Lower leg skin (tissue), 3 donors: ENCODE data around the gene TMPRSS3.

ENCODE experiments used
- CTCF ChIP-seq, 3 donors: fragments of 450-650 bp; IDR thresholded peaks; one replicate each; pipeline ENCODE4 v1.5.1; 2016; ENCODE audit warnings: antibody characterized with exemption in 3 of 3, mild to moderate bottlenecking in 3 of 3, moderate library complexity in 2 of 3
- POLR2A ChIP-seq, 2 donors: fragments of 450-650 bp; IDR thresholded peaks; one replicate each; pipeline ENCODE4 v1.6.1; 2016 to 2017; ENCODE audit warnings: antibody characterized with exemption in 2 of 2, mild to moderate bottlenecking in 1 of 2, moderate library complexity in 1 of 2

GRCh38 chr21:42411197-42411869 is 15.5 kb upstream of the TMPRSS3 start:
- TF ChIP-seq CTCF (IDR thresholded peaks at IDR 0.05) (no peak), POLR2A (IDR thresholded peaks at IDR 0.05) (no peak)
